GM19023 (cell line): ENCODE measurements around the gene CNNM1.

Experiments
- ATAC-seq: cut with Tn5 transposase; IDR thresholded peaks from one replicate; pipeline ENCODE4 v1.9.1; 2021; ENCODE audit warnings: mild to moderate bottlenecking, moderate library complexity; ENCODE audit not compliant: unreplicated experiment

CNNM1 gene

GRCh38 chr10:99329304-99329553, at the start of gene CNNM1:
CNNM1 (plus strand) TSS chr10:99329356; CDS start chr10:99329388, 32 bp downstream.
- ATAC-seq: no peak

GRCh38 chr10:99279626-99280111, 49.5 kb upstream of the CNNM1 start:
- ATAC-seq: peak; percentile 34

GRCh38 chr10:99280472-99280871, 48.7 kb upstream of the CNNM1 start:
- ATAC-seq: peak; percentile 58

GRCh38 chr10:99285881-99286280, 43.3 kb upstream of the CNNM1 start:
- no peak for ATAC-seq

- ATAC-seq: no peak
Observed at GRCh38 chr10:99290306-99290705, 38.9 kb upstream of the CNNM1 start.

- no peak for ATAC-seq
Observed at GRCh38 chr10:99292159-99292558, 37.0 kb upstream of the CNNM1 start.

- ATAC-seq: no peak
Observed at GRCh38 chr10:99296605-99297004, 32.6 kb upstream of the CNNM1 start.

- no peak for ATAC-seq
Observed at GRCh38 chr10:99297033-99297432, 32.1 kb upstream of the CNNM1 start.

GRCh38 chr10:99303899-99304861, 25.0 kb upstream of the CNNM1 start:
- no peak for ATAC-seq

- no peak for ATAC-seq
Observed at GRCh38 chr10:99304862-99305229, 24.3 kb upstream of the CNNM1 start.

- no peak for ATAC-seq
Observed at GRCh38 chr10:99312501-99312900, 16.7 kb upstream of the CNNM1 start.

GRCh38 chr10:99315853-99316252, 13.3 kb upstream of the CNNM1 start:
- ATAC-seq: no peak

GRCh38 chr10:99316374-99316773, 12.8 kb upstream of the CNNM1 start:
- ATAC-seq: no peak

- ATAC-seq: no peak
Observed at GRCh38 chr10:99318048-99318447, 11.1 kb upstream of the CNNM1 start.

GRCh38 chr10:99318475-99318874, 10.7 kb upstream of the CNNM1 start:
- ATAC-seq: no peak

- ATAC-seq: no peak
Observed at GRCh38 chr10:99325281-99325680, 3.9 kb upstream of the CNNM1 start.

GRCh38 chr10:99326871-99327270, 2.3 kb upstream of the CNNM1 start:
- ATAC-seq: no peak

- no peak for ATAC-seq
Observed at GRCh38 chr10:99328579-99329303, 415 bp upstream of the CNNM1 start.

- no peak for ATAC-seq
Observed at GRCh38 chr10:99329554-99330346, 594 bp downstream of the CNNM1 start.

- ATAC-seq: no peak
Observed at GRCh38 chr10:99330347-99330924, 1.3 kb downstream of the CNNM1 start.

GRCh38 chr10:99331207-99331803, 2.1 kb downstream of the CNNM1 start:
- no peak for ATAC-seq
